ENCODE results near the gene SPAG8.

SPAG8 gene

DNA sequence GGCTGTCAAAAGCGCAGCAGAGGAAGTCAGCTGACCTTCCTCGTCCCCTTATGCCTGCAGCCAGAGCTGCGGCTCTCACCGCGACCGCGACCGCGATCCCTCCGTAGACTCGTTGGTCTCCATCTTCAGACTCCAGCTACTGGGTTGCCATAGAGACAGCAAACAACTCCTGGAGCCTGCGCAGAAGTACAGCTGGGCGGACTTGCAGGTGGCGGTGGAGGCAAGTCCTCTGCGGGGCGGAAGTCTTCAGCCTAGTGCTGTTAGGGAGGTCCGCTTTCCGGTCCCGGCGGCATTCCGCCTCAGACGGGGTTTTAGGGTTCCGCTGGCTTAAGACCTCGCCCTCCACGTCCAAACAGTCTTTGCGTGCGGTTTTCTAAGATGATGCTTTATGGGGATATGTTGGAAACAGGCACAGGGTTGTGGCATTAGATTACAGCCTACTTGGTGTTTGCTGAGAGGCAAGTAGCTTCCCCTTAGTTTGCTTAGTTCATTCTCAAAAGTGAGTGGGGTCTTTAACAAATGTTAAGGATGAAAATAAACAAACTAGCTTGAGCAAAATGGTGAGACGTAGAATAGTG, at the start of gene SPAG8:
TSS of gene SPAG8 (minus strand) at position 238 of the 578 bp plus-strand sequence. CDS start at position 123, 115 bp downstream.
- DNase-seq: peak; percentile 95

GRCh38 chr9:35861161-35861897, 49.3 kb upstream of the SPAG8 start:
- no peak for DNase-seq

DNA sequence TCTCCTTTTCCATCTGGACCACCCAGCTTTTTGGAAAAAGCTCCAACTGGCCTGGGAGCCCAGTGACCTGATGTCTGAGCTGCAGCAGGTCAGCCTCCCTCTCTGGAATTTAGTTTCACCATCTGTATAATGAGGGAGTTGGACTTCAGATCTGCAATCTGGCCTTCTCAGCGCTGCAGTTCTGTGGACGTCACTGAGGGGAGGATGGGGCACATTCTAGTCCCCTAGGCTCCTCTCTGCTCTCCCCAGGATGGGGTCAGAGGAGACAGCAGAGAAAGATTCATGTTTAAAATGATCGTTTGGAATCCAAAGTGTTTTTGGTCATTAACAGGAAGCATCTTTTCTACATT, 47.9 kb upstream of the SPAG8 start:
- no peak for DNase-seq

GRCh38 chr9:35859310-35859989, 47.4 kb upstream of the SPAG8 start:
- no peak for DNase-seq

- DNase-seq: no peak
Observed at GRCh38 chr9:35858458-35858857, 46.4 kb upstream of the SPAG8 start.

DNA sequence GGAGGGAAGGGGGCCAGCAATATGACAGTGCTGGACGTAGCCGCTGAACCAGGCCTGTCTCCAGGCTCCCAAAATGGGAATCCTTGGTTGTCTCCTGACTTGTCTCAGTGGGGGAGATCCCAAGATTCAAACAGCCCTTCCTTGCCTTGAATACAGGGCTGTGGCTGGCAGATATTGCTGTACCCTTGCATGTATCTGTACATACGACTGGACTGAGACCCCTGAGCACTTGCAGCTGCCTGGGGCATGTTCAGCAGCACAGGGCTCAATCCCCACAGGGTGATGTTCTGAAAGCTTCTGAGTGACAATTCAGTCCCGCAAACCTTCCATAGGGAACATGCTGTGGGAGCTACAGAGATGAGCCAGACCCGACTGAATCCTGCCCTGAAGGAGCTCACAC, 44.8 kb upstream of the SPAG8 start:
- no peak for DNase-seq

GRCh38 chr9:35856206-35856605, 44.1 kb upstream of the SPAG8 start:
- DNase-seq: no peak

DNA sequence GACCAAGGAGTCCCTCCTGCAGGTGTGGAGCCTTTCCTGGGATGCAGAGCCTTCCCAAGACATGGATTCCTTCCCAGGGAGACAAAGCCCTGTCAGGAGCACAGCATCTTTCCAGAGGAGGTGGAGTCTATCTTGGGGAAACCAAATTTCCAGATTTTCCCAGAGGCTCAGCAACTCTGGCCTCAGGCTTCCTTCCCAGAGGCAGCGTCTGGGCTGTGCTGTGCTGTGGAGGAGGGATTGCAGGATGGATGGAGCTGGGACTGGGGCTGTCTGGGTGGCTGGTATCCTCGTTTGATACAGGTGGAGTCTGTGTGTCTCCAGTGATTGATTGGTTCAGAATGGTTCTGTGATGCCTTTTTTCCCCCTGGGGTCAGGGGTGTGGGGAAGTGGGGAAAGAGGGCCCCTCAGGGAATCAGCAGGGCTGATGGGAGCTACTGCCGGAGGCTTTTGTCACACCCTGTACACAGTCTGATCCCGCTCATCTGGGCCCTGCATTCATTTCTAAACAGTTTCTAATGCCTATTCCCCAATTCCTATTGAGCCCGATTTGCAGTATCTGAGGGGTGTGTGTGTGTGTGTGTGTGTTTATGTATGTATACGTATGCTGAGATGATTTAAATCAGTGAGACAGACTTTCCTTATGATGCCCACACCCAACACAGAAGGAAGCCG, 42.2 kb upstream of the SPAG8 start:
- no peak for DNase-seq

GRCh38 chr9:35852876-35853865, 41.1 kb upstream of the SPAG8 start:
- no peak for DNase-seq

- DNase-seq: no peak
Observed at GRCh38 chr9:35852267-35852815, 40.3 kb upstream of the SPAG8 start.

- DNase-seq: no peak
Observed at GRCh38 chr9:35847792-35848572, 35.9 kb upstream of the SPAG8 start.

DNA sequence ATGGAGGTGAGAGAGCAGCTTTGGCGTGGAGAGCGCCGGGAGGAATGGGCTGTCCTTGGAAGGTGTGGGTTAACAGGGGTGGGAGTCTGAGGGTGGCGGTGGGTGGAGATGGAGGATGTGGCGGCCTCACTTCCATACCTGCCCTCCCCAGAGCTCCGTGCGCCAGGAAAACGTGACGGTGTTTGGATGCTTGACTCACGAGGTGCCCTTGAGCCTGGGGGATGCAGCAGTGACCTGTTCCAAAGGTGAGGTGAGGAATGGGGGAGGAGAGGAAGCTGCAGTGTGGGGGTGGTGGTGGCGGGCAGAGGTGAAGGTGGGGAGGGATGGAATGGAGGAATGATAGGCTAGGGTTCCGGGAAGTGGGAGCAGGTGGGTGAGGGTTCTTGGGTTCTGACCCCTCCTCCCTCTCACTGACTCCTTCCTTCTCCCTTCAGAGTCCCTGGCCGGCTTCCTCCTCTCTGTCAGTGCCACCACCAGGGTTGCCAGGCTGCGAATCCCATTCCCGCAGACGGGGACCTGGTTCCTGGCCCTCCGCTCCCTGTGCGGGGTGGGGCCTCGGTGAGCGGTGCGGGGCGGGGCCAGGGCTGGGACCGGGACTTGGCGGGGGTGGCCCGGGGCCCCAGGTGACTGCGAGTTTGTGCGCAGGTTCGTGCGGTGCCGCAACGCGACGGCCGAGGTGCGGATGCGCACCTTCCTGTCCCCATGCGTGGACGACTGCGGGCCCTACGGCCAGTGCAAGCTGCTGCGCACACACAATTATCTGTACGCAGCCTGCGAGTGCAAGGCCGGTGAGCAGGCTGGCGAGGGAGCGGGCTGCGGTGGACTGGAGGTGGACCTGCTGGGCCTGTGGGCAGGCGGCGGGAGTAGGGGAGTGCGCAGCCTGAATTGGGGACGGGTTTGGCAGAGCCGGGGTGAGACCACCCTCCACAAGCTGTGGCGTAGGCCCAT, 34.0 kb upstream of the SPAG8 start:
- no peak for DNase-seq

GRCh38 chr9:35844628-35845270, 32.7 kb upstream of the SPAG8 start:
- DNase-seq: peak; percentile 93

DNA sequence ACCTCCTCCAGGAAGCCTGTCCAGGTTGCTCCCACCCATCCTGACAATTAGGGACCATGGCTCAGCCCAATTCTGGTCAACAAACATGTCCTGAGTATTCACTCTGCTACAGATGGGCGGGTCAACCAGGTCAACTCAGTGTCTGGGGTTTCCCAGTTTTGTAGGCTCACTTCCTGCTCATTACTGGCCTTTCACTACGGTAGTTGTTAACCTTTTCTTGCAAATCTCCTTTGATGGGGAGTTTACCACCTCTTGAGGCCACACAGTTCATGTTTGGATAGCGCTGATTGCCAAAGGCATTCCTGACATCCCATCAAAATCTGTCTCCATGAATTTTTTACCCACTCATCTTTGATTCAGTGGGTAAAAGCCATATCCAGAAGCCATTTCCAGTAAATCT, 30.7 kb upstream of the SPAG8 start:
- DNase-seq: no peak

DNA sequence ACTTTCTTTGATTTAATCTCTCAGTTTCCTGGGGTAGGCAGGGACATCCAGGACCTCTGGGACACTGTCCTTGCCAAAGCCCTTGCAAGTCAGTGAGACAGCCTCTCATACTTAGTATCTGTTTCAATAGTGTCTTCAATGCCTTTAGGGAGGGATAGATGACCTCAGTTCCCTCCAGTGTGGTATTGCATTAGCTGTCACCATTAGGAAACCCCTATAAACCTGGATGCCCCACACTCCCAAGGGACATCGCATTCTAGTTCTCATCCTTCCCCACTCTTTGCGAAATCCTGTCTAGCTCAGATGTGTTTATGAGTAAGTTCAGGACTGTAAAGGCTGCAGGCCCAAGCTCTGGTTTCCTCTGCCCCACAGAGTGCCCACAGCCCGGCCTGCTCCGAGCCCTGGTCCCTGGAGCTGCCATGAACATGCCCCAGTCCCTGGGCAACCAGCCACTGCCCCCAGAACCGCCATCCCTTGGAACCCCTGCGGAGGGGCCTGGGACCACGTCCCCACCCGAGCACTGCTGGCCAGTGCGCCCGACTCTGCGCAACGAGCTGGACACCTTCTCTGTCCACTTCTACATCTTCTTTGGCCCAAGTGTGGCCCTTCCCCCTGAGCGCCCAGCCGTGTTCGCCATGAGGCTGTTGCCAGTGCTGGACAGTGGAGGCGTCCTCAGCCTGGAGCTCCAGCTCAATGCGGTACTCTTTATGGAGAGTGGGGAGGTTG, 30.1 kb upstream of the SPAG8 start:
- no peak for DNase-seq

DNA sequence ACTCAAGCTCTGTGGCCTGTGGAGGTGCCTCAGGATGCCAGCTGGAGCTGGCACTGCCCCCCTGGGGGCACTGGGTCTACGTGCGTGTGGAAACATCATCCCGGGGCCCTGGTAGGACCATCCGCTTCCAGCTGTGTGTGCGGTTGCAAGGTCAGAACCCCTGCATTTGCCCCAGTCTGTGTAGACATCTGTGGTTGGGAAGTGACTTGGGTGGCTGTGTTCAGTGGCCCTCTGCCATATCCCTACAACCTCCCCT, 29.5 kb upstream of the SPAG8 start:
- no peak for DNase-seq

GRCh38 chr9:35840881-35841644, 29.0 kb upstream of the SPAG8 start:
- no peak for DNase-seq

DNA sequence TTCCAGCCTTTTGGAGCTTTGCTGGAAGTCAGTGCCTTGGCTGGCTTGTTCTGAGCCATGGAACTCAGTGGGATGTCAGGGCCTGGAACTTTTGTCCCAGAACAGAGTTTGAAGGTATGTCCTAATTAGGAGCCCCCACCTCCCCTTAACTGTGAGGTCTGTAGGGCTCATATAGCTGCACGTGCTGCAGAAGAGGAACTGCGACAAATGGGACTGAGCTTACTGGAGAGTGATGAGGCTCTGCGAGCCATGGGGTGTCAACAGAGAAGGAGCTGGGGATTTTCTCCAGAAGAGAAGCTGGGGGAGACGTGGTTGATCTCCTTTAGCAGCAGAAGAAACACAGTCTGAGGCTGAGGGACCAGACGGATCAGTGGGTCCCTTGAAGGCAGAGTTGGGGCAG, 27.9 kb upstream of the SPAG8 start:
- DNase-seq: no peak

Measured in GF-D8 (cell line).